ENCODE results near the gene EAF1.

GRCh38 chr3:15477951-15478639 is 50.7 kb downstream of the EAF1 start:
- no peak for TF ChIP-seq EZH2 (IDR thresholded peaks at IDR 0.05; ENCODE audit: insufficient read depth, poor library complexity, severe bottlenecking)
- no peak for TF ChIP-seq EZH2phosphoT487 (IDR thresholded peaks at IDR 0.05; ENCODE audit: insufficient read depth, low read depth)

All from GM23248 (cell line).